OCI-LY3 (cell line): ENCODE measurements around the gene NDRG2.

Experiments used
- H2AFZ ChIP-seq: fragments of 200-600, 300-600 bp; shearing (Covaris generic); 2 replicates; pipeline ENCODE4 v1.6.0; 2014; ENCODE audit warnings: antibody characterized with exemption, low read depth, low read length
- H3K27ac ChIP-seq: fragments of 200-600, 300-600 bp; sonication (generic); 2 replicates; pipeline ENCODE4 v1.5.1; 2014; ENCODE audit warnings: mild to moderate bottlenecking, low read length, moderate library complexity, mixed read lengths
- H3K27me3 ChIP-seq: fragments of 200-600, 300-600 bp; sonication (generic); 2 replicates; pipeline ENCODE4 v1.6.1; 2014; ENCODE audit warnings: low read depth, low read length, mixed read lengths
- H3K36me3 ChIP-seq: fragments of 200-600, 300-600 bp; sonication (generic); replicated peaks from 2 replicates; pipeline ENCODE3; 2014; ENCODE audit warnings: low read depth, low read length, mixed read lengths
- H3K4me1 ChIP-seq: fragments of 300-600, 200-600 bp; sonication (generic); 2 replicates; pipeline ENCODE4 v1.6.1; 2014; ENCODE audit warnings: low read length, mixed read lengths
- H3K4me2 ChIP-seq: fragments of 200-600, 300-600 bp; sonication (generic); 2 replicates; pipeline ENCODE4 v1.6.1; 2014; ENCODE audit warnings: low read length, mixed read lengths
- H3K4me3 ChIP-seq: fragments of 300-600, 200-600 bp; sonication (generic); 2 replicates; pipeline ENCODE4 v1.5.1; 2014; ENCODE audit warnings: antibody characterized with exemption, mild to moderate bottlenecking, low read length, moderate library complexity
- H3K79me2 ChIP-seq: fragments of 300-600, 200-600 bp; shearing (Covaris generic); 2 replicates; pipeline ENCODE4 v1.6.1; 2014; ENCODE audit warnings: mild to moderate bottlenecking, low read length, mixed read lengths
- H3K9ac ChIP-seq: fragments of 300-600, 200-600 bp; shearing (Covaris generic); 2 replicates; pipeline ENCODE4 v1.6.0; 2014; ENCODE audit warnings: mild to moderate bottlenecking, low read length, moderate library complexity
- H3K9me3 ChIP-seq: fragments of 200-600, 300-600 bp; shearing (Covaris generic); 2 replicates; pipeline ENCODE4 v1.6.1; 2014; ENCODE audit warnings: low read length, mixed read lengths; ENCODE audit not compliant: insufficient read depth
- H4K20me1 ChIP-seq: fragments of 200-600, 300-600 bp; sonication (generic); 2 replicates; pipeline ENCODE4 v1.6.1; 2016; ENCODE audit warnings: low read length, mixed read lengths; ENCODE audit not compliant: insufficient read depth
- CTCF ChIP-seq: fragments of 200-600, 300-600 bp; sonication (generic); IDR thresholded peaks from 2 replicates; pipeline ENCODE4 v1.5.1; 2014; ENCODE audit warnings: antibody characterized with exemption, low read length, low read depth
- EZH2phosphoT487 ChIP-seq: fragments of 200-600 bp; shearing (Covaris generic); IDR thresholded peaks from 2 replicates; pipeline ENCODE4 v1.6.1; 2018; ENCODE audit warnings: antibody characterized with exemption, mixed run types, low read depth

NDRG2 gene

GRCh38 chr14:21029917-21030316 is 5.1 kb upstream of the NDRG2 start, which contains the start of gene TPPP2:
TPPP2 (plus strand) TSS chr14:21030217; CDS start chr14:21030582, 365 bp downstream.
- Histone ChIP-seq H4K20me1 (no peaks in the 10 kb centered on the region), H3K27me3 (no peaks in the 10 kb centered on the region), H3K4me2 (no peak within 1 kb of the TSS), H3K79me2 (no peaks in the 10 kb centered on the region), H3K4me1 (no peaks in the 10 kb centered on the region), H3K36me3 (no peaks in the 10 kb centered on the region), H3K4me3 (no peak within 1 kb of the TSS), H2AFZ (no peak within 1 kb of the TSS), H3K9me3 (no peaks in the 10 kb centered on the region), H3K27ac (no peak within 1 kb of the TSS), H3K9ac (no peak within 1 kb of the TSS)
- TF ChIP-seq CTCF = no peak
- no peak for TF ChIP-seq EZH2phosphoT487

DNA sequence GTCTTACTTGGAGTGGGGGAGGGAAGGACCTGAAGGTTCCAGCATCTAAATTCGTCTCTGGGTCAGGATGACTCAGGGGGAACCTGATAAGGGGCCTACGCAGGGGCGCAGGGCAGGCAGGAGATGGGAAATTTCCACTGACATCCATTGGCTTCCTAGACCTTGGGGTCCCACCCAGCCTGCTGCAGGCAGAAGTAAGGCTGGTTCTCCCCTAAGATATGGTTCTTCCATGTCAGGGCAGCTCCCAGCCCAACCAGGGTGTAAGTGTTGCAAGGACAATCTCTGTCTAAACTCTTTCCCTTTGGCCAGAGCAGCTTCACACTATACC is 2.1 kb upstream of the NDRG2 start:
- H3K27me3 ChIP-seq = peaks cover 13% of the 10 kb centered on the region
- H3K27ac ChIP-seq = no peak overlapping the region
- no peaks in the 10 kb centered on the region for H3K36me3 ChIP-seq
- no peaks in the 10 kb centered on the region for H3K9me3 ChIP-seq
- H3K4me1 ChIP-seq = no peaks in the 10 kb centered on the region
- H4K20me1 ChIP-seq = no peaks in the 10 kb centered on the region
- no peak overlapping the region for H3K9ac ChIP-seq
- no peak overlapping the region for H3K4me3 ChIP-seq
- no peak overlapping the region for H2AFZ ChIP-seq
- H3K4me2 ChIP-seq = no peak overlapping the region
- TF ChIP-seq CTCF (no peak), EZH2phosphoT487 (no peak)
- H3K79me2 ChIP-seq = no peaks in the 10 kb centered on the region

- no peaks in the 10 kb centered on the region for H3K79me2 ChIP-seq
- no peak overlapping the region for H3K9ac ChIP-seq
These were observed 1.6 kb upstream of the NDRG2 start for GRCh38 chr14:21026274-21026987.

More at GRCh38 chr14:21026274-21026987, 1.6 kb upstream of the NDRG2 start:
- Histone ChIP-seq H3K9me3 (no peaks in the 10 kb centered on the region), H3K4me1 (no peaks in the 10 kb centered on the region), H3K27ac (no peak overlapping the region), H3K27me3 (peaks cover 18% of the 10 kb centered on the region), H3K36me3 (no peaks in the 10 kb centered on the region), H3K4me3 (no peak overlapping the region), H3K4me2 (no peak overlapping the region), H4K20me1 (no peaks in the 10 kb centered on the region), H2AFZ (no peak overlapping the region)
- TF ChIP-seq CTCF (no peak), EZH2phosphoT487 (no peak)
